B cell (primary cell): ENCODE results near the gene RIMKLB.
"Not testable (repeated sequence)": the region's sequence is repeated elsewhere in the genome, so short reads cannot be mapped to it uniquely, and the experiment has no call there.

ENCODE experiments used
- EZH2 ChIP-seq: IDR thresholded peaks from 2 replicates; pipeline ENCODE4 v1.6.1; 2012; ENCODE audit warnings: borderline replicate concordance, low read depth, mild to moderate bottlenecking, moderate library complexity, low read length; ENCODE audit not compliant: insufficient read depth, poor library complexity, severe bottlenecking
- TF ChIP-seq, protein P1 (sequence below): fragments of 200-600 bp; IDR thresholded peaks from one replicate; pipeline ENCODE4 v1.8.0; 2022; ENCODE audit warnings: antibody characterized with exemption, mild to moderate bottlenecking

- TF ChIP-seq, protein P1, sequence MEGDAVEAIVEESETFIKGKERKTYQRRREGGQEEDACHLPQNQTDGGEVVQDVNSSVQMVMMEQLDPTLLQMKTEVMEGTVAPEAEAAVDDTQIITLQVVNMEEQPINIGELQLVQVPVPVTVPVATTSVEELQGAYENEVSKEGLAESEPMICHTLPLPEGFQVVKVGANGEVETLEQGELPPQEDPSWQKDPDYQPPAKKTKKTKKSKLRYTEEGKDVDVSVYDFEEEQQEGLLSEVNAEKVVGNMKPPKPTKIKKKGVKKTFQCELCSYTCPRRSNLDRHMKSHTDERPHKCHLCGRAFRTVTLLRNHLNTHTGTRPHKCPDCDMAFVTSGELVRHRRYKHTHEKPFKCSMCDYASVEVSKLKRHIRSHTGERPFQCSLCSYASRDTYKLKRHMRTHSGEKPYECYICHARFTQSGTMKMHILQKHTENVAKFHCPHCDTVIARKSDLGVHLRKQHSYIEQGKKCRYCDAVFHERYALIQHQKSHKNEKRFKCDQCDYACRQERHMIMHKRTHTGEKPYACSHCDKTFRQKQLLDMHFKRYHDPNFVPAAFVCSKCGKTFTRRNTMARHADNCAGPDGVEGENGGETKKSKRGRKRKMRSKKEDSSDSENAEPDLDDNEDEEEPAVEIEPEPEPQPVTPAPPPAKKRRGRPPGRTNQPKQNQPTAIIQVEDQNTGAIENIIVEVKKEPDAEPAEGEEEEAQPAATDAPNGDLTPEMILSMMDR, result not testable (repeated sequence)
- not testable (repeated sequence) for TF ChIP-seq EZH2
These were observed 107.7 kb downstream of the RIMKLB start for GRCh38 chr12:8805487-8805886.
